K562 (cell line): ENCODE results near the gene MAP7D1. TPM values are rescaled to one million over a fixed set of nuclear protein-coding genes. Genes with fewer than 3 reads are reported as not detected.

Experiments used
- ASH1L ChIP-seq: fragments of 450-650 bp; IDR thresholded peaks from 2 replicates; pipeline ENCODE4 v1.6.1; 2018; ENCODE audit warnings: borderline replicate concordance, mild to moderate bottlenecking, low read depth; ENCODE audit not compliant: partially characterized antibody
- CXXC5 ChIP-seq: fragments of 250-450 bp; sonication (Bioruptor Pico); IDR thresholded peaks from 2 replicates; pipeline ENCODE4 v1.8.0; 2022; ENCODE audit warnings: inconsistent platforms, mild to moderate bottlenecking, moderate library complexity
- DDX20 ChIP-seq: fragments of 450-650 bp; IDR thresholded peaks from 2 replicates; pipeline ENCODE4 v1.6.1; 2016; ENCODE audit warnings: missing genetic modification characterization, low read depth, mild to moderate bottlenecking, missing compliant biosample characterization, moderate library complexity
- KLF10 ChIP-seq: fragments of 250-450 bp; sonication (Bioruptor Pico); IDR thresholded peaks from 2 replicates; pipeline ENCODE4 v1.6.1; 2021; ENCODE audit warnings: matching md5 sums
- MCM3 ChIP-seq: fragments of 450-650 bp; IDR thresholded peaks from 2 replicates; pipeline ENCODE4 v1.6.1; 2016
- SUPT5H ChIP-seq: fragments of 450-650 bp; IDR thresholded peaks from 2 replicates; pipeline ENCODE4 v1.6.1; 2016
- ZBTB2 ChIP-seq: fragments of 450-650 bp; IDR thresholded peaks from 2 replicates; pipeline ENCODE4 v1.6.1; 2016; ENCODE audit warnings: antibody characterized with exemption
- ZNF23 ChIP-seq: fragments of 250-450 bp; sonication (Bioruptor Pico); IDR thresholded peaks from 2 replicates; pipeline ENCODE4 v1.4.0; 2020; ENCODE audit warnings: mild to moderate bottlenecking
- ZNF384 ChIP-seq: IDR thresholded peaks from 2 replicates; pipeline ENCODE4 v1.6.1; 2012; ENCODE audit warnings: low read depth, low read length, improper control_type of control experiment
- ZNF408 ChIP-seq: fragments of 250-450 bp; sonication (Bioruptor Pico); IDR thresholded peaks from 2 replicates; pipeline ENCODE4 v1.4.0; 2020; ENCODE audit warnings: low read depth, mild to moderate bottlenecking, moderate library complexity
- ZNF507 ChIP-seq: conservative IDR thresholded peaks from 2 replicates; pipeline ENCODE4 v1.6.1; 2017; ENCODE audit warnings: missing genetic modification characterization, missing compliant biosample characterization
- polyA plus RNA-seq, 8 experiments: library from polyadenylated mRNA; depleted of rRNA in 4 of 8; stranded (reverse) in 5 of 8; unstranded in 3 of 8; fragments of >200 nt; fragmentation: Nextera tagmentation in 2 of 8; fragmentation: Illumina TruSeq in 1 of 8; extraction: Ambion mirVana in 2 of 8; extraction: Trizol in 1 of 8; gene quantifications; 2 replicates each; pipeline versions ENCODE4 v1.2.1 to v1.2.3, GENCODE V29; 2011 to 2014; ENCODE audit warnings: inconsistent platforms in 1 of 8, missing spikeins in 1 of 8
- total RNA-seq, 7 experiments: library from RNA; depleted of rRNA in 6 of 7; stranded (reverse); fragments of >200 nt in 6 of 7; fragmentation: Illumina TruSeq in 2 of 7; extraction: Trizol in 2 of 7; gene quantifications; 2 replicates each; pipeline versions ENCODE4 v1.2.1 to v1.2.3, GENCODE V29; 2011 to 2021; ENCODE audit warnings: low replicate concordance in 1 of 7
- TF ChIP-seq, protein P1 (sequence below): fragments of 200-600 bp; sonication (generic); IDR thresholded peaks from one replicate; pipeline ENCODE4 v1.6.1; 2012; ENCODE audit warnings: mild to moderate bottlenecking, low read depth, low read length, inconsistent platforms
- TF ChIP-seq, protein P2 (sequence below): fragments of 450-650 bp; IDR thresholded peaks from 2 replicates; pipeline ENCODE4 v1.6.1; 2018; ENCODE audit not compliant: partially characterized antibody

Gene MAP7D1
- total and polyA plus RNA-seq, 9 of the 15 experiments (the other 6 are each of a cell fraction or from before 2014, with no cell fraction given): 3.6 to 108 (median 34.5) TPM

DNA sequence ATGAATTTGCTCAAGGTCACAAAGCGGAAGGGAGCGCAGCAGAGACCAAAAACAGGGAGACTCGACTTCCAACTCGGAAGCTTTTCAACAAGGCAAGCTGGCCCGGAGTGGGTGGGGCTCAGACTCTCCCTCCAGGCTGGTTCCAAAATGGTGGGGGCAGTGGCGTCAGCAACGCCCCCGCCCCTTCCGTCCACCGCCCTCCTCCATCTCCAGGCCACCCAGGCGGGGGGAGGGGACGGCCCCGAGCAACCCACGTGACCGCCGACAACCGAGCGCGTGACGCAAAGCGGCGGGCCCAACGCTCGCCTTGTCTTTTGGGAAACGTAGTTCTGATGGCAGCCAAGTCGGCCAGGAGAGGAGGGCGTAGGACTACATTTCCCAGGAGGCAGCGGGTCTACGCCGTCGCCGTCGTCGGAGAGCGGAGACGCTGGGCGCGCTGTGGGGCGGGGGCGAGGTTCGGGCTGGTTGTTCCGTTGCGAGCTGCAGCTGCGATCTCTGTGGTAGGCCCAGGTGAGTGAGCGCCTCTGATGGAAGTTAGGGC, 68.1 kb downstream of the MAP7D1 start, which contains the start of gene THRAP3 (continued):
- TF ChIP-seq, protein P1, sequence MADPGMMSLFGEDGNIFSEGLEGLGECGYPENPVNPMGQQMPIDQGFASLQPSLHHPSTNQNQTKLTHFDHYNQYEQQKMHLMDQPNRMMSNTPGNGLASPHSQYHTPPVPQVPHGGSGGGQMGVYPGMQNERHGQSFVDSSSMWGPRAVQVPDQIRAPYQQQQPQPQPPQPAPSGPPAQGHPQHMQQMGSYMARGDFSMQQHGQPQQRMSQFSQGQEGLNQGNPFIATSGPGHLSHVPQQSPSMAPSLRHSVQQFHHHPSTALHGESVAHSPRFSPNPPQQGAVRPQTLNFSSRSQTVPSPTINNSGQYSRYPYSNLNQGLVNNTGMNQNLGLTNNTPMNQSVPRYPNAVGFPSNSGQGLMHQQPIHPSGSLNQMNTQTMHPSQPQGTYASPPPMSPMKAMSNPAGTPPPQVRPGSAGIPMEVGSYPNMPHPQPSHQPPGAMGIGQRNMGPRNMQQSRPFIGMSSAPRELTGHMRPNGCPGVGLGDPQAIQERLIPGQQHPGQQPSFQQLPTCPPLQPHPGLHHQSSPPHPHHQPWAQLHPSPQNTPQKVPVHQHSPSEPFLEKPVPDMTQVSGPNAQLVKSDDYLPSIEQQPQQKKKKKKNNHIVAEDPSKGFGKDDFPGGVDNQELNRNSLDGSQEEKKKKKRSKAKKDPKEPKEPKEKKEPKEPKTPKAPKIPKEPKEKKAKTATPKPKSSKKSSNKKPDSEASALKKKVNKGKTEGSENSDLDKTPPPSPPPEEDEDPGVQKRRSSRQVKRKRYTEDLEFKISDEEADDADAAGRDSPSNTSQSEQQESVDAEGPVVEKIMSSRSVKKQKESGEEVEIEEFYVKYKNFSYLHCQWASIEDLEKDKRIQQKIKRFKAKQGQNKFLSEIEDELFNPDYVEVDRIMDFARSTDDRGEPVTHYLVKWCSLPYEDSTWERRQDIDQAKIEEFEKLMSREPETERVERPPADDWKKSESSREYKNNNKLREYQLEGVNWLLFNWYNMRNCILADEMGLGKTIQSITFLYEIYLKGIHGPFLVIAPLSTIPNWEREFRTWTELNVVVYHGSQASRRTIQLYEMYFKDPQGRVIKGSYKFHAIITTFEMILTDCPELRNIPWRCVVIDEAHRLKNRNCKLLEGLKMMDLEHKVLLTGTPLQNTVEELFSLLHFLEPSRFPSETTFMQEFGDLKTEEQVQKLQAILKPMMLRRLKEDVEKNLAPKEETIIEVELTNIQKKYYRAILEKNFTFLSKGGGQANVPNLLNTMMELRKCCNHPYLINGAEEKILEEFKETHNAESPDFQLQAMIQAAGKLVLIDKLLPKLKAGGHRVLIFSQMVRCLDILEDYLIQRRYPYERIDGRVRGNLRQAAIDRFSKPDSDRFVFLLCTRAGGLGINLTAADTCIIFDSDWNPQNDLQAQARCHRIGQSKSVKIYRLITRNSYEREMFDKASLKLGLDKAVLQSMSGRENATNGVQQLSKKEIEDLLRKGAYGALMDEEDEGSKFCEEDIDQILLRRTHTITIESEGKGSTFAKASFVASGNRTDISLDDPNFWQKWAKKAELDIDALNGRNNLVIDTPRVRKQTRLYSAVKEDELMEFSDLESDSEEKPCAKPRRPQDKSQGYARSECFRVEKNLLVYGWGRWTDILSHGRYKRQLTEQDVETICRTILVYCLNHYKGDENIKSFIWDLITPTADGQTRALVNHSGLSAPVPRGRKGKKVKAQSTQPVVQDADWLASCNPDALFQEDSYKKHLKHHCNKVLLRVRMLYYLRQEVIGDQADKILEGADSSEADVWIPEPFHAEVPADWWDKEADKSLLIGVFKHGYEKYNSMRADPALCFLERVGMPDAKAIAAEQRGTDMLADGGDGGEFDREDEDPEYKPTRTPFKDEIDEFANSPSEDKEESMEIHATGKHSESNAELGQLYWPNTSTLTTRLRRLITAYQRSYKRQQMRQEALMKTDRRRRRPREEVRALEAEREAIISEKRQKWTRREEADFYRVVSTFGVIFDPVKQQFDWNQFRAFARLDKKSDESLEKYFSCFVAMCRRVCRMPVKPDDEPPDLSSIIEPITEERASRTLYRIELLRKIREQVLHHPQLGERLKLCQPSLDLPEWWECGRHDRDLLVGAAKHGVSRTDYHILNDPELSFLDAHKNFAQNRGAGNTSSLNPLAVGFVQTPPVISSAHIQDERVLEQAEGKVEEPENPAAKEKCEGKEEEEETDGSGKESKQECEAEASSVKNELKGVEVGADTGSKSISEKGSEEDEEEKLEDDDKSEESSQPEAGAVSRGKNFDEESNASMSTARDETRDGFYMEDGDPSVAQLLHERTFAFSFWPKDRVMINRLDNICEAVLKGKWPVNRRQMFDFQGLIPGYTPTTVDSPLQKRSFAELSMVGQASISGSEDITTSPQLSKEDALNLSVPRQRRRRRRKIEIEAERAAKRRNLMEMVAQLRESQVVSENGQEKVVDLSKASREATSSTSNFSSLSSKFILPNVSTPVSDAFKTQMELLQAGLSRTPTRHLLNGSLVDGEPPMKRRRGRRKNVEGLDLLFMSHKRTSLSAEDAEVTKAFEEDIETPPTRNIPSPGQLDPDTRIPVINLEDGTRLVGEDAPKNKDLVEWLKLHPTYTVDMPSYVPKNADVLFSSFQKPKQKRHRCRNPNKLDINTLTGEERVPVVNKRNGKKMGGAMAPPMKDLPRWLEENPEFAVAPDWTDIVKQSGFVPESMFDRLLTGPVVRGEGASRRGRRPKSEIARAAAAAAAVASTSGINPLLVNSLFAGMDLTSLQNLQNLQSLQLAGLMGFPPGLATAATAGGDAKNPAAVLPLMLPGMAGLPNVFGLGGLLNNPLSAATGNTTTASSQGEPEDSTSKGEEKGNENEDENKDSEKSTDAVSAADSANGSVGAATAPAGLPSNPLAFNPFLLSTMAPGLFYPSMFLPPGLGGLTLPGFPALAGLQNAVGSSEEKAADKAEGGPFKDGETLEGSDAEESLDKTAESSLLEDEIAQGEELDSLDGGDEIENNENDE: no peak
- TF ChIP-seq ASH1L (no peak), CXXC5 (CRISPR knock-in tag) (peak; percentile 100), ZBTB2 (peak; percentile 100), ZNF408 (no peak), SUPT5H (0 out of 2 replicates have a peak, but pooled peaks have one; percentile 88), DDX20 (tag) (no peak), KLF10 (no peak), ZNF23 (no peak), MCM3 (no peak), ZNF384 (no peak), ZNF507 (no peak)
- TF ChIP-seq, protein P2, sequence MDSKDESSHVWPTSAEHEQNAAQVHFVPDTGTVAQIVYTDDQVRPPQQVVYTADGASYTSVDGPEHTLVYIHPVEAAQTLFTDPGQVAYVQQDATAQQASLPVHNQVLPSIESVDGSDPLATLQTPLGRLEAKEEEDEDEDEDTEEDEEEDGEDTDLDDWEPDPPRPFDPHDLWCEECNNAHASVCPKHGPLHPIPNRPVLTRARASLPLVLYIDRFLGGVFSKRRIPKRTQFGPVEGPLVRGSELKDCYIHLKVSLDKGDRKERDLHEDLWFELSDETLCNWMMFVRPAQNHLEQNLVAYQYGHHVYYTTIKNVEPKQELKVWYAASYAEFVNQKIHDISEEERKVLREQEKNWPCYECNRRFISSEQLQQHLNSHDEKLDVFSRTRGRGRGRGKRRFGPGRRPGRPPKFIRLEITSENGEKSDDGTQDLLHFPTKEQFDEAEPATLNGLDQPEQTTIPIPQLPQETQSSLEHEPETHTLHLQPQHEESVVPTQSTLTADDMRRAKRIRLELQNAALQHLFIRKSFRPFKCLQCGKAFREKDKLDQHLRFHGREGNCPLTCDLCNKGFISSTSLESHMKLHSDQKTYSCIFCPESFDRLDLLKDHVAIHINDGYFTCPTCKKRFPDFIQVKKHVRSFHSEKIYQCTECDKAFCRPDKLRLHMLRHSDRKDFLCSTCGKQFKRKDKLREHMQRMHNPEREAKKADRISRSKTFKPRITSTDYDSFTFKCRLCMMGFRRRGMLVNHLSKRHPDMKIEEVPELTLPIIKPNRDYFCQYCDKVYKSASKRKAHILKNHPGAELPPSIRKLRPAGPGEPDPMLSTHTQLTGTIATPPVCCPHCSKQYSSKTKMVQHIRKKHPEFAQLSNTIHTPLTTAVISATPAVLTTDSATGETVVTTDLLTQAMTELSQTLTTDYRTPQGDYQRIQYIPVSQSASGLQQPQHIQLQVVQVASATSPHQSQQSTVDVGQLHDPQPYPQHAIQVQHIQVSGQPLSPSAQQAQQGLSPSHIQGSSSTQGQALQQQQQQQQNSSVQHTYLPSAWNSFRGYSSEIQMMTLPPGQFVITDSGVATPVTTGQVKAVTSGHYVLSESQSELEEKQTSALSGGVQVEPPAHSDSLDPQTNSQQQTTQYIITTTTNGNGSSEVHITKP: no peak
